Fibroblast of skin of abdomen (primary cell): Measurements from ENCODE around the gene PBXIP1.
"Not testable (repeated sequence)": the region's sequence is repeated elsewhere in the genome, so short reads cannot be mapped to it uniquely, and the experiment has no call there.

ENCODE experiments used
- DNase-seq: peaks from one replicate; pipeline ENCODE4 v3.0.0-alpha.2; 2013

Gene PBXIP1

GRCh38 chr1:154994591-154994990, 38.7 kb upstream of the PBXIP1 start:
- DNase-seq: no peak

GRCh38 chr1:154994269-154994587, 38.3 kb upstream of the PBXIP1 start:
- DNase-seq: no peak

- DNase-seq: no peak
Observed at GRCh38 chr1:154993572-154994268, 37.8 kb upstream of the PBXIP1 start, which contains the start of gene LENEP. TSS of gene LENEP (plus strand) at chr1:154993586. CDS start at chr1:154993608, 22 bp downstream.

GRCh38 chr1:154992721-154993571, 37.0 kb upstream of the PBXIP1 start:
- DNase-seq: peak; percentile 41

GRCh38 chr1:154990276-154990675, 34.4 kb upstream of the PBXIP1 start:
- no peak for DNase-seq

- DNase-seq: no peak
Observed at GRCh38 chr1:154989195-154989860, 33.4 kb upstream of the PBXIP1 start.

- DNase-seq: no peak
Observed at GRCh38 chr1:154988058-154988954, 32.4 kb upstream of the PBXIP1 start.

- no peak for DNase-seq
Observed at GRCh38 chr1:154987326-154987725, 31.4 kb upstream of the PBXIP1 start.

- DNase-seq: not testable (repeated sequence)
Observed at GRCh38 chr1:154986736-154987135, 30.8 kb upstream of the PBXIP1 start.

- DNase-seq: no peak
Observed at GRCh38 chr1:154983776-154984466, 28.0 kb upstream of the PBXIP1 start.

GRCh38 chr1:154982897-154983648, 27.2 kb upstream of the PBXIP1 start, which contains the start of gene FLAD1:
TSS of gene FLAD1 (plus strand) at chr1:154983344. CDS start at chr1:154983695, 351 bp downstream.
- DNase-seq: peak; percentile 100

GRCh38 chr1:154982341-154982740, 26.4 kb upstream of the PBXIP1 start:
- no peak for DNase-seq

- no peak for DNase-seq
Observed at GRCh38 chr1:154978360-154978759, 22.5 kb upstream of the PBXIP1 start.

GRCh38 chr1:154977762-154978161, 21.9 kb upstream of the PBXIP1 start:
- DNase-seq: not testable (repeated sequence)

GRCh38 chr1:154975409-154976059, 19.6 kb upstream of the PBXIP1 start:
- DNase-seq: peak; percentile 58

GRCh38 chr1:154974808-154975408, 19.0 kb upstream of the PBXIP1 start:
- peak; percentile 96 for DNase-seq

GRCh38 chr1:154974102-154974807, 18.4 kb upstream of the PBXIP1 start, which contains the start of gene CKS1B:
TSS of gene CKS1B (plus strand) at chr1:154974681. CDS start at chr1:154974746, 65 bp downstream.
- DNase-seq: peak; percentile 100

- peak; percentile 97 for DNase-seq
Observed at GRCh38 chr1:154973344-154974101, 17.6 kb upstream of the PBXIP1 start.
